GM12878 (cell line): ENCODE results near the gene LRRC56. TPM values are rescaled to one million over a fixed set of nuclear protein-coding genes. Genes with fewer than 3 reads are reported as not detected.
A peak's percentile ranks its signal among the peaks of the same experiment; 100 is the strongest.

Source experiments
- ASH2L ChIP-seq: fragments of 300-600, 200-600 bp; sonication (generic); IDR thresholded peaks from 2 replicates; pipeline ENCODE4 v1.6.1; 2017; ENCODE audit warnings: low read depth, mild to moderate bottlenecking, borderline replicate concordance
- BACH1 ChIP-seq: fragments of 450-650 bp; IDR thresholded peaks from 2 replicates; pipeline ENCODE4 v1.6.1; 2017; ENCODE audit warnings: mild to moderate bottlenecking, borderline replicate concordance
- BCL11A ChIP-seq: IDR thresholded peaks from 2 replicates; pipeline ENCODE4 v1.6.1; 2011; ENCODE audit warnings: low read depth, low read length
- CBFB ChIP-seq: IDR thresholded peaks from 2 replicates; pipeline ENCODE4 v1.6.1; 2016; ENCODE audit warnings: antibody characterized with exemption, low read depth
- CUX1 ChIP-seq: IDR thresholded peaks from 2 replicates; pipeline ENCODE4 v1.6.1; 2012; ENCODE audit warnings: improper control_type of control experiment, low read depth, low read length; ENCODE audit not compliant: insufficient replicate concordance
- EP300 ChIP-seq, 2 experiments: fragments of 150-350 bp in 1 of 2; IDR thresholded peaks; 2 replicates each; pipeline ENCODE4 v1.6.1; 2011 to 2012; ENCODE audit warnings: low read depth in 2 of 2, low read length in 2 of 2, borderline replicate concordance in 1 of 2, improper control_type of control experiment in 1 of 2, inconsistent platforms in 1 of 2; ENCODE audit not compliant: control insufficient read depth in 1 of 2
- ETV6 ChIP-seq, 2 experiments: fragments of 450-650 bp in 1 of 2; IDR thresholded peaks in 1 of 2; conservative IDR thresholded peaks in 1 of 2; 2 replicates each; pipeline ENCODE4 v1.6.1; 2014; ENCODE audit warnings: antibody characterized with exemption in 1 of 2, borderline replicate concordance in 1 of 2, low read depth in 1 of 2, mild to moderate bottlenecking in 1 of 2, moderate library complexity in 1 of 2
- IRF5 ChIP-seq: fragments of 450-650 bp; IDR thresholded peaks from 2 replicates; pipeline ENCODE4 v1.6.1; 2017; ENCODE audit warnings: borderline replicate concordance
- KLF5 ChIP-seq: fragments of 450-650 bp; IDR thresholded peaks from 2 replicates; pipeline ENCODE4 v1.6.1; 2014; ENCODE audit warnings: mild to moderate bottlenecking; ENCODE audit not compliant: partially characterized antibody
- NFIC ChIP-seq: IDR thresholded peaks from 2 replicates; pipeline ENCODE4 v1.6.1; 2012; ENCODE audit warnings: low read depth, mild to moderate bottlenecking, inconsistent platforms, low read length, moderate library complexity
- NR2C1 ChIP-seq: fragments of 450-650 bp; IDR thresholded peaks from 2 replicates; pipeline ENCODE4 v1.6.1; 2017; ENCODE audit warnings: antibody characterized with exemption, mild to moderate bottlenecking, moderate library complexity
- PBX3 ChIP-seq: IDR thresholded peaks from 2 replicates; pipeline ENCODE4 v1.6.1; 2011; ENCODE audit warnings: mild to moderate bottlenecking, low read depth, low read length, moderate library complexity; ENCODE audit not compliant: insufficient replicate concordance
- SREBF1 ChIP-seq: IDR thresholded peaks from 2 replicates; pipeline ENCODE4 v1.6.1; 2012; ENCODE audit warnings: mild to moderate bottlenecking, low read length
- ZBTB4 ChIP-seq: fragments of 450-650 bp; formaldehyde crosslinking; IDR thresholded peaks from 2 replicates; pipeline ENCODE4 v1.4.0; 2022; ENCODE audit warnings: mild to moderate bottlenecking, moderate library complexity
- polyA plus RNA-seq, 11 experiments: library from polyadenylated mRNA; depleted of rRNA in 4 of 11; unstranded in 6 of 11; stranded (reverse) in 5 of 11; fragments of >200 nt; fragmentation: Nextera tagmentation in 4 of 11; fragmentation: Illumina TruSeq in 1 of 11; extraction: Ambion mirVana in 4 of 11; extraction: Trizol in 1 of 11; gene quantifications; 1 replicate in 1 of 11; 2 replicates in 10 of 11; pipeline versions ENCODE4 v1.2.1 to v1.2.3, GENCODE V29; 2011 to 2016; ENCODE audit warnings: inconsistent platforms in 2 of 11, missing spikeins in 2 of 11, low read depth in 1 of 11
- total RNA-seq, 4 experiments: library from RNA; depleted of rRNA in 3 of 4; stranded (reverse); fragments of >200 nt in 3 of 4; fragmentation: Illumina TruSeq in 1 of 4; extraction: Trizol in 1 of 4; gene quantifications; 2 replicates each; pipeline versions ENCODE4 v1.2.1 to v1.2.3, GENCODE V29; 2013 to 2021

The LRRC56 gene
- total and polyA plus RNA-seq, 10 of the 15 experiments (the other 5 are each of a cell fraction or from before 2014, with no cell fraction given) = 0.02 to 1.9 (median 0.75) TPM; not detected in 1

GRCh38 chr11:575996-576768 is 38.9 kb downstream of the LRRC56 start, which contains the start of gene PHRF1 (continued):
- TF ChIP-seq ETV6 (conservative IDR thresholded peaks at IDR 0.05 in 1 of 2, IDR thresholded peaks at IDR 0.05 in 1 of 2; ENCODE audit: borderline replicate concordance in 1 of 2, low read depth in 1 of 2) (no peak), BACH1 (peak; percentile 75), NFIC (no peak), SREBF1 (peak; percentile 100), EP300 (IDR thresholded peaks at IDR 0.05; ENCODE audit: borderline replicate concordance in 1 of 2, control insufficient read depth in 1 of 2, low read depth in 2 of 2, low read length in 2 of 2) (no peak), NR2C1 (peak; percentile 98), ZBTB4 (CRISPR knock-in tag) (no peak), BCL11A (no peak), CUX1 (no peak), CBFB (peak; percentile 81), KLF5 (peak; percentile 99), IRF5 (no peak), ASH2L (peak; percentile 80; the same call in 1 of the 2 replicates), PBX3 (no peak)
